Islet of Langerhans (tissue), 1 donor: ENCODE measurements around the gene CCDC32.

Experiments
- FAIRE-seq: peaks from one replicate; lab custom pipeline; 2011; peaks lifted over from hg19 to GRCh38; lab: Jason Lieb, UNC

Gene CCDC32

DNA sequence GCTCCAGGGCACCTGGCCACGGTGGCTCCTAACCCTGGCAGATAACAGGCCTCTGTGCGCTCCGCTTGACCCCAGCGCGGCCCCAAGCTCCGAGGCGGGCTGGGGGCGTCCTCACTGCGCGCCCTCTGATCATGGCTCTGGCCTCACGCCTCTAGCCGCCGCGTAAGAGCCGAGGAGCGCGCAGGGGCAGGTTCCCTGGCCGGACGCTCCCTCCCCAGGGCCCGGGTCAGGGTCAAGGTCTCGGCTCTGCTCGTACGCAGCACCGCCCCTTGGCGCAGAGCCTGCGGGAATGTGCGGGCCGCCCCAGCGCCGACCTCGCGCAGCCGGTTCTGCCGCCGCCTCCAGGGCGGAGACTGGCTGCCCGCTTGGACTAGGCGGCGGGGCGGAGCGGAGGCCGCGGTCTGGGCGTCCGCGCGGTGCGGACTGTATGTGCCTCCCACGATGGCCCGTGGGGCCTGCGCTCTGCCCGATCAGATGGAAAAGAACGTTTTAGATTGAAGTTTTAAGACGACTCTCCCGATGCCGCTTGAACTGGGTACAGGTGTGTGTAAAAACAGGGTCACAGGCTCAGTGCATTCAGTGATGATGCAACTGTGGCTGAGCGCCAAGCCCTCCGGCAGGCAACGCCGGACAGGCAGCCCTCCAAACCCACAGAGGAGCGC, 53.2 kb downstream of the CCDC32 start:
- FAIRE-seq = no peak

DNA sequence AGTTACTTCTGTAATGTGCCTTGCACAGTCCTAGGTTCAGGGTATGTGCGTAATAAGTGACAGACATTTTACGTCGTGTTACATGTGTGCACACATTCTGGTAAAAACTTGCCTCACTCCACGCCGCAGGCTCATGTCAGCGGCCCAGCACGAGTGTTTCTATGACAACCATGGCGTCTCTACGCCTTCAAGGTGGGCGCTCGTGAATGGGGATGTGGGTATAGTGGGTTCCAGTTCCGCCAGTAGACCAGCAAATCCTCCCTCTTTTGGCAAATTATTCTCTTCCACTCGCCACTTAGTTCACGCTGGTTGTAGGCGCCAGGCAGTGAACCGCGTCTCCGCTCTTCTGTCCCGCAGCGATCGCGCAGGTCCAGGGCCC, 53.8 kb downstream of the CCDC32 start:
- FAIRE-seq = no peak

DNA sequence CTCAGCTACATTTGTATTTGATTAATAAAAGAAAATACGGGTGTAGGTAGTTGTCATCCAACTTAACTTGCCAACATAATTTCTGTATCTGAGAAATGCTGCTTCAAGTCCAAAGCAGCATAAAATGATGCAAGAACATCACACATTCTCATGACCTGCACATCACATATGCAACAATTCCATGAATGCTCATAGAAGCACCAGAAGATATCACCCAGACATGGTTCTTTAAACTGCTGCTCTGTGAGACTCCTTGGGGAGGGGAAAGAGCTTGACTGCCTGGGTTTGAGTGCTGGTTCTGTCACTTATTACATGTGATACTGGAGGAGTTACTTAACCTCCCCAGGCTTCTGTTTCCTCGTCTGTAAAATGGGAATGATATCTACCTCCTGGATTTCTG, 54.6 kb downstream of the CCDC32 start:
- no peak for FAIRE-seq

DNA sequence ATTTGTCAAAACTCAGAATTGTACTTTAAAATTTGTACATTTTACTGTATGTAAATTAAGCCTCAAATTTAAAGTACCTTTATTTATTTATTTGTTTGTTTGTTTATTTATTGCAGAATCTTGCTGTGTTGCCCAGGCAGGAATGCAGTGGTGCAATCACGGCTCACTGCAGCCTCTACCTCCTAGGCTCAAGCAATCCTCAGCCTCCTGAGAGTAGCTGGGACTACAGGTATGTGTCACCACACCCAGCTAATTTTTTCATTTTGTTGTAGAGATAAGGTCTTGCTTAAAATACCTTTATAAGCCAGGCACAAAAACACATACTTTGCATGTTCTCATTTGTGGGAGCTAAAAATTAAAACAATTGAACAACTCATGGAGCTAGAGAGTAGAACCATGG, 56.6 kb downstream of the CCDC32 start:
- FAIRE-seq = no peak

DNA sequence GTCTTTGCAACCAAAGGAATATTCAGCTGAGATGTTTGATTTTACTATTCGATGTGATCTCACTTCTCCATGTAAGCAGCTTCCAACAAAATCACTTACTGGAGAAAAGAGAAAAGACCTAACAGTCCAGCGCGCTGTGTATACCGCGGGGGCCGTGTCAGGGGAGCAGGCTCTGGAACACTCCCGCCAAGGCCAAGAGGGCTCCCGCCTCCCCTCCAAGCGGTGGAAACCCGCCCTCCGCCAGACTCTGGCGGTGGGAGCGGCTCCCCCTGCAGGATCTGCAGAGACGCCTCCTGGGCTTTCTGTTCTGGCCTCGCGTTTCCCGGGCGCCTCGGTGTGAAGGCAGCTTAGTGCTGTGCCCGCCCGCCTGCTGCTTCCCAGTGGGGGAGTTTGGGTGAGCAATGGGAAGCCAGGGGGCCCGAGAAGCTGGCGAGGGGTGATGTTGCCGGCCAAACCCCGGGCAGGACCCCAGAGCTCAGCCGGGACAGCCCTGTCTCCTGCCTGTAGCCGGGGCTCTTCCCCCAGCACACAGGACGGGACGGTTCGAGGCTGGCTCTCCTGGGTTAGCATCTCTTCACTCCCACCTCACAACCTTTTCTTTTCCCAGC, 57.8 kb downstream of the CCDC32 start:
- FAIRE-seq = no peak
